ENCODE measurements around the gene PTCHD1. TPM values are rescaled to one million over a fixed set of nuclear protein-coding genes. Genes with fewer than 3 reads are reported as not detected.

Gene PTCHD1
- total RNA-seq, 1 donor from 2014 or later: 0.16 TPM

GRCh38 chrX:23369027-23369426 is 34.4 kb downstream of the PTCHD1 start:
- no peaks in the 10 kb centered on the region for H3K27me3 Mint-ChIP-seq (ENCODE audit: unreplicated experiment)
- H3K9me3 Mint-ChIP-seq (ENCODE audit: unreplicated experiment): no peaks in the 10 kb centered on the region
- H3K36me3 Mint-ChIP-seq (ENCODE audit: unreplicated experiment): no peaks in the 10 kb centered on the region
- DNase-seq (ENCODE audit: extremely low spot score, unreplicated experiment): no peak
- no peak overlapping the region for H3K4me3 Mint-ChIP-seq (ENCODE audit: unreplicated experiment)
- no peak overlapping the region for H3K27ac Mint-ChIP-seq (ENCODE audit: unreplicated experiment)
- no peak for TF ChIP-seq CTCF (IDR thresholded peaks at IDR 0.05)
- no peaks in the 10 kb centered on the region for H3K4me1 Mint-ChIP-seq (ENCODE audit: unreplicated experiment)

- H3K36me3 Mint-ChIP-seq (ENCODE audit: unreplicated experiment): no peaks in the 10 kb centered on the region
- no peaks in the 10 kb centered on the region for H3K4me1 Mint-ChIP-seq (ENCODE audit: unreplicated experiment)
- no peak overlapping the region for H3K4me3 Mint-ChIP-seq (ENCODE audit: unreplicated experiment)
- H3K27ac Mint-ChIP-seq (ENCODE audit: unreplicated experiment): no peak overlapping the region
- H3K27me3 Mint-ChIP-seq (ENCODE audit: unreplicated experiment): no peaks in the 10 kb centered on the region
- no peak for DNase-seq (ENCODE audit: extremely low spot score, unreplicated experiment)
- no peaks in the 10 kb centered on the region for H3K9me3 Mint-ChIP-seq (ENCODE audit: unreplicated experiment)
- TF ChIP-seq CTCF (IDR thresholded peaks at IDR 0.05): no peak
These were observed 37.7 kb downstream of the PTCHD1 start for GRCh38 chrX:23372220-23372902.

- no peak for DNase-seq (ENCODE audit: extremely low spot score, unreplicated experiment)
These were observed 38.6 kb downstream of the PTCHD1 start for GRCh38 chrX:23373129-23373804.

GRCh38 chrX:23374291-23374690 is 39.6 kb downstream of the PTCHD1 start:
- Mint-ChIP-seq H3K36me3 (ENCODE audit: unreplicated experiment) (no peaks in the 10 kb centered on the region), H3K27me3 (ENCODE audit: unreplicated experiment) (no peaks in the 10 kb centered on the region), H3K4me3 (ENCODE audit: unreplicated experiment) (no peak overlapping the region), H3K27ac (ENCODE audit: unreplicated experiment) (no peak overlapping the region), H3K9me3 (ENCODE audit: unreplicated experiment) (no peaks in the 10 kb centered on the region), H3K4me1 (ENCODE audit: unreplicated experiment) (no peaks in the 10 kb centered on the region)
- no peak for DNase-seq (ENCODE audit: extremely low spot score, unreplicated experiment)
- no peak for TF ChIP-seq CTCF (IDR thresholded peaks at IDR 0.05)

More at GRCh38 chrX:23373129-23373804, 38.6 kb downstream of the PTCHD1 start:
- Mint-ChIP-seq H3K4me1 (ENCODE audit: unreplicated experiment) (no peaks in the 10 kb centered on the region), H3K36me3 (ENCODE audit: unreplicated experiment) (no peaks in the 10 kb centered on the region), H3K9me3 (ENCODE audit: unreplicated experiment) (no peaks in the 10 kb centered on the region), H3K27me3 (ENCODE audit: unreplicated experiment) (no peaks in the 10 kb centered on the region), H3K27ac (ENCODE audit: unreplicated experiment) (no peak overlapping the region), H3K4me3 (ENCODE audit: unreplicated experiment) (no peak overlapping the region)
- TF ChIP-seq CTCF (IDR thresholded peaks at IDR 0.05): no peak

GRCh38 chrX:23376581-23376980 is 41.9 kb downstream of the PTCHD1 start:
- Mint-ChIP-seq H3K27ac (ENCODE audit: unreplicated experiment) (no peak overlapping the region), H3K4me3 (ENCODE audit: unreplicated experiment) (no peak overlapping the region), H3K9me3 (ENCODE audit: unreplicated experiment) (no peaks in the 10 kb centered on the region), H3K4me1 (ENCODE audit: unreplicated experiment) (no peaks in the 10 kb centered on the region), H3K27me3 (ENCODE audit: unreplicated experiment) (no peaks in the 10 kb centered on the region), H3K36me3 (ENCODE audit: unreplicated experiment) (no peaks in the 10 kb centered on the region)
- no peak for DNase-seq (ENCODE audit: extremely low spot score, unreplicated experiment)
- TF ChIP-seq CTCF (IDR thresholded peaks at IDR 0.05): no peak

Data from osteocyte (in vitro differentiated cells).